Activated CD4-positive, alpha-beta T cell treated with anti-CD3 and anti-CD28 coated beads for 24 hours (primary cell): ENCODE results near the gene PTGDR2.

Experiments
- DNase-seq, 2 donors: peaks; one replicate each; pipeline ENCODE4 v3.0.0-alpha.2; 2020; ENCODE audit warnings: low read depth in 2 of 2

The PTGDR2 gene

GRCh38 chr11:60810569-60810968 is 45.2 kb downstream of the PTGDR2 start:
- DNase-seq = no peak

GRCh38 chr11:60810151-60810550 is 45.6 kb downstream of the PTGDR2 start:
- DNase-seq = no peak

- DNase-seq = no peak
Observed at GRCh38 chr11:60809691-60810090, 46.1 kb downstream of the PTGDR2 start.

GRCh38 chr11:60809249-60809648 is 46.5 kb downstream of the PTGDR2 start:
- no peak for DNase-seq

GRCh38 chr11:60803273-60803936 is 52.3 kb downstream of the PTGDR2 start:
- no peak for DNase-seq

- DNase-seq = no peak
Observed at GRCh38 chr11:60801194-60801593, 54.6 kb downstream of the PTGDR2 start.
